Limb (tissue), 2 donors: Measurements from ENCODE around the gene HOXC12.

ENCODE experiments used
- DNase-seq, 2 donors: peaks; one replicate each; pipeline ENCODE4 v3.0.0-alpha.2; 2016; ENCODE audit errors: extremely low spot score in 2 of 2

HOXC12 gene

GRCh38 chr12:53995378-53996239 lies 40.9 kb downstream of the HOXC12 start:
- DNase-seq = peak in 1 of 2 donors; percentile 78

DNA sequence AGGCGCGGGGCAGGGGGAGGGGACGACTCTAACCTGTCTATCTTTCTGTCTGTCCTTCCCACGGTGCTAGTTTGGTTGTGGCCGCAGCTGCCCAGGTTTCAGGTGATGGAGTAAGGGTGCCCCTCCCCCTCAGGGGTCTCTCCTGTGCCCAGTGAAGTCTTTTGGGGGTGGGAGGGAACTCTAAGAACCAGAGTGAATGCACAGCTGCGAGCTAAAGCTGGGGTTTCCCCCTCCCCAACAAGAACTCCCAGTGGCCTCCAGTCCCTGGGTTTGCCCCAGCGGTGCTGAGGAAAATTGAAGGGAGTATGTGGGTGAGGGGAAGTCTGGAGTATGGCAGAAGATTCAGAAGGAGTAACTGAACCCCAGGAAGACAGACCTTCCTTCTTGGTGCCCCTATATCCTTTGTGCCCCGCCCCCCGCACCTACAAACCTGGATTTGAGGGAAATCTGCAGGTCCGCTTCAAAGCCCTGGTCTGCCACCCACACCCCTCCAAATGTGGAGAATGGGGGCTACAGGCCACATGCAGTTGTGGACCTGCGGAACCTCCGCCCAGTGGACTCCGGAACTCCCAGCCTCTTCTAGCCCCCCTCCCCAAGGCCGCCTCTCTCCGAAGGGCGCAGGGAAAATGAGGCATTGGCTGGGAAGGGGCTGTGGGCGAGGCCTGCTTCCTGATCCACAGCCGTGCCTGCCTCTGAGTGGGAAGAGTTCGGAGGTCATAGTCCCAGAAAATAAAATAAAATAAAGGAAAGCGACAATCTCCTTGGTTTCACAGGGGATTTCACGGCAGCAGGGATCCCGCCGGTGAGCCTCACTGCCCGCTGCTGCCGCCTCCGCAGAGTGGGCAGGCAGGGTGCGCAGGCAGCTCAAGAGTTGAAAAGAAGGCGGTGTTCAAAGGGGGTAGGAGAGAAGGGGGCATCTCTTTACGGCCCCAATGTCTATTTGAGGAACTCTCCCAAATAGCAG lies 41.8 kb downstream of the HOXC12 start:
- DNase-seq = no peak

GRCh38 chr12:53997204-53998109 lies 42.8 kb downstream of the HOXC12 start:
- peak in 1 of 2 donors; percentile 63 for DNase-seq

- peak in 1 of 2 donors; percentile 64 for DNase-seq
These were observed 43.6 kb downstream of the HOXC12 start for GRCh38 chr12:53998110-53998899.

GRCh38 chr12:53998900-53999236 lies 44.2 kb downstream of the HOXC12 start:
- DNase-seq = no peak

DNA sequence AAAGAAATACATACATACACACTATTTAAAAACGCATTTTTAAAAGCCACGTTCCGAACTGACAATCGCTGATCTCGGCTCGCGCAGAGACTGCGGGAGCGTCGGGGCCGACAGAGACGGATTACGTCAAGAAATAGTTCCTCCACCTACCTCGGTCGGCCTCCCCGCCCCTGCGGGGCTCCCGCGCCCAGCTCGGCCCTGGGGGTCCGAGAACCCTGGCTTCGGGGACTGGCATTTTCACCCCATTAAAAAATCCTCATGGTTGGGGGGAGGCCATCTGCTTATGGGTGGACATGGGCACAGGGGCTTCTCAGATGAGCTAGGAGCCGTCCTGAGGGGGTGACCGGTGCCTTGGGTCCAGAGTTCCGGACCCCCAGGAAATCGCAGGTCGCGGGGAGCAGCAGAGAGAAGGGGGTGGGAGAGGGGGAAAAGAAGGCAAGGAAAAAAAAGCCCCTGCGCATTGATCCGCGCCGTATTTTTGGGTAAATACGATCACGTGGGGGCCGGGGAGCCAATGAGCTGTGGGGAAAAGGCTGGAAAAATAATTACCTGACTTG lies 44.9 kb downstream of the HOXC12 start:
- peak; percentile 72 to 84 for DNase-seq

DNA sequence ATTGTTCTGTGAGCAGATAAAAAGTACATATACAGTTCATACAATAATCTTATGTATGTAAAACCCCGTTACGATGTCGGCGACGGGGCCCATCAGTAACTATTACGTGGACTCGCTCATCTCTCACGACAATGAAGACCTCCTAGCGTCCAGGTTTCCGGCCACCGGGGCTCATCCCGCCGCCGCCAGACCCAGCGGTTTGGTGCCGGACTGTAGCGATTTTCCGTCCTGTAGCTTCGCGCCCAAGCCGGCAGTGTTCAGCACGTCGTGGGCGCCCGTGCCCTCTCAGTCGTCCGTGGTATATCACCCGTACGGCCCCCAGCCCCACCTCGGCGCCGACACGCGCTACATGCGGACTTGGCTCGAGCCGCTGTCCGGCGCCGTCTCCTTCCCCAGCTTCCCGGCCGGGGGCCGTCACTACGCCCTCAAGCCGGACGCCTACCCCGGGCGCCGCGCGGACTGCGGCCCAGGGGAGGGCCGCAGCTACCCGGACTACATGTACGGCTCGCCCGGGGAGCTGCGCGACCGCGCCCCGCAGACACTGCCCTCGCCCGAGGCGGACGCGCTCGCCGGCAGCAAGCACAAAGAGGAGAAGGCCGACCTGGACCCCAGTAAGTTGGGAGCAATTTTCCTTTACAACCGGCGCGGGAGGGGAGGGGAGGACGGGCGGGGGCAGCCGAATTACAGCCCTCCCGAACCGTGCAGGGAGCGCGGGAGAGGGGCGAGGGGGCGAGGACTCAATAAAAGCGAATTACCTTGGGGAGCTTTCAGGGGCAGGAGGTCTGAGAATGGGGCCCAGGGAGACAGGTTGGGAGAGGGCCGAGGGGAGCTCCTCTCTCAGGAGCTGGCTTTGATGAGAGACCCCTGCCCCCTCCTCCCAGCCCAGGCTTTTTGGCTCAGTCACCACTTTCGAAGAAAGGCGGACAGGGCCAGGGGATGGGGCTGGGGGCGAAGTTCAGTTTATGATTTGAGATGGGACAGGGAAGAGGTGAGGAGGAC lies 45.7 kb downstream of the HOXC12 start, which contains the start of gene HOXC9:
Gene HOXC9 (plus strand): TSS at position 46 of the 999 bp plus-strand sequence. CDS start 28 bp downstream, at position 74.
- no peak for DNase-seq

DNA sequence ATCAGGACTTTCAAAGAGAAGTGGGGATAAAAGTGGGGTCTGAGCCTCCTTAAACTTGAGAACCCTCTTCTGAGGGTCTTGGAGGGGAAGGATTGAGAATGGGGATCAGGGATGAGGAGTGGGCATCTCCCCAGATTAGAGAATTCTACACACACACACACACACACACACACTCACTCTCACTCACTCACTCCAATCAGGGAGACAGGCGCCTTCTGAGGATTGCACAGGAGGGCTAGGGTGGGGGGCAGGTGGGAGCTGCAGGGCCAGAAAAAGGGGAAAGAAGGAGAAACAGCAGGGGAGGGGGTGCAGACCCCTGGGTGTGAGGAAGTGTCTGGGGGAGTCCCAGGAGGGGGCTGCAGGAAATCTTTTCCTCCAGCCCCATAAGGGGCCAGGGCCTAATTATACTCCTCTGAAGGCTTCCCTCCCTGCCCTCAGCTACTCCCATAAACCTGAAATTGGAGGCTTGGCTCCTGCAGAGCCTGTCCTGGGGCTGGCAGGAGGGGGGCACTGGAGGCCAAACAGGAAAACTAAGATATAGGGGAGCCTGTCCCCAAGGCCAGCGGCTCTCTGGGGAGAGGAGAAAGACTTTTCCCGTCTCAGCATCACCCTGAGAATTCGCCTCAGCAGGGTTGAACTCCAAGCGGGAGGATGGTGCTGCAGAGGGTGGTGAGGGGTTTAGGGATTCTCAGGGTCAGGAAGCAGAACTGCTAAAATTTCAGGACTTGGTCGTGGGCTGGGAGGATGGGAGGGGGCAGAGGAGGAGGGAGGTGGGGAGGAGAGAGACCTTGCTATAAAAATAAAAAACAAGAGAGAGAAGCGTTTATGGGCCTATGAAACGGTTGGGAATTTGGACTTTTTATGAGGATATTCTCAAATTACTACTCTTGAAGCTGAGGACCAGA lies 46.8 kb downstream of the HOXC12 start:
- no peak for DNase-seq

DNA sequence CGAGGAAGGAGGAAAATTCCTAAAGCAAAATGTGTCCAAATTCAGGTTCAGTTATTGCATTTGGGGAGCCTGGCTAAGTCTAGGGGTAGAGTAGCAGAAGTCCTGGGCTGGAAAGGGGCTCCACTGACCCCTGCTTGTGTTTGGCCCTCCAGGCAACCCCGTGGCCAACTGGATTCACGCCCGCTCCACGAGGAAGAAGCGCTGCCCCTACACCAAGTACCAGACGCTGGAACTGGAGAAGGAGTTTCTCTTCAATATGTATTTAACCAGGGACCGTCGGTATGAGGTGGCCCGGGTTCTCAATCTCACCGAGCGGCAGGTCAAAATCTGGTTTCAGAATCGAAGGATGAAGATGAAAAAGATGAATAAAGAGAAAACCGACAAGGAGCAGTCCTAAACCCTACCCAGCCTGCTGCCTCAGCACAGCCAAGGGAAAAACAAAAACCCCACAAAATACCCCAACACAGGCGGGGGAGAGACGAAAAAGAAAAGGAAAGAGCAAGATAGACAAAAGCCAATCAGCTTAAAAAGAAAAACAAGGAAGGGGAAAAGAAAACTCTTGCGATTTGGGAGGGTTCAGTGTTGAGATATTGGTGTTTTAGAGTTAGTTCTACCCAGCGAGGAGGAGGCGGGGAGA lies 47.7 kb downstream of the HOXC12 start:
- no peak for DNase-seq

DNA sequence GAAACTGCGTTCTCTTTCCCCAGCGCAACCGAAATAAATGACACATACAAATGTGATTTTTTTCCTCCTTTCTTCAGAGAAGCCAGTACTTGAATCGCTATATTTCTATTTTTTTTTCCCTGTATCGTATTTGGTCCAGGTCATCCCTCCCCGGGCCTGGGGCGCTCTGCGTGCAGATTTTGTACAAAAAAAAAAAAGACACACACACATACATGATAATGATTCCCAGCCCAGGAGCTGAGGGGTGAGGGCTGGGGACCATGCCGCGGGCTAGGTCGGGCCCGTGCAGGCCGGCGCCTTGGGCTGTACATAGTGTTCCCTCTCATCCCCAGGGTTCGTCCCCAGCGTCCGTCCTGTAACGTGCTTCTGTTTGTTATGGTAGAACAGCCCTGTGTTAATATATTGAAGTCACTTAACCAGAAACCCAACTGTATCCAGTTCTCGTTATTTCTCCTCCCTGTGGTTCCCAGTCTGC lies 48.2 kb downstream of the HOXC12 start:
- DNase-seq = no peak

DNA sequence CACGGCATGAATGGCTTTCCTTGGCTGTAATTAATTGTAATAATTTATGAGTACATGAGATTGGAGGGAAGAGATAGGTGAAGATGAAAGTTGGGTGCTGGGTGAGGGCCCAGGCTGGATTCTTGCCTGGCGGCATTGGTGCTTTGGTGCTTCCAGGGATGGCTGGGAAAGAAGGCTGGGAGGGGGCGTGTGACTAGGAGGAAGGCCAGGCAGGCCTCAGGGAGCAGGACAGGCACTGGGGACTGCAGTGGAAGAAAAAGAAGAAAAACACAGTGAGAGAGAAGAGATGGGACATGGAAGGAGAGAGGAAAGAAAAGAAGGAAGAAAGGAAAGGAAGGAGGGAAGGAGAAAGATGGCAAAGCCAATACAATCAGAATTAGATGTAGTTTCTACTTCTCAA lies 48.9 kb downstream of the HOXC12 start:
- no peak for DNase-seq

DNA sequence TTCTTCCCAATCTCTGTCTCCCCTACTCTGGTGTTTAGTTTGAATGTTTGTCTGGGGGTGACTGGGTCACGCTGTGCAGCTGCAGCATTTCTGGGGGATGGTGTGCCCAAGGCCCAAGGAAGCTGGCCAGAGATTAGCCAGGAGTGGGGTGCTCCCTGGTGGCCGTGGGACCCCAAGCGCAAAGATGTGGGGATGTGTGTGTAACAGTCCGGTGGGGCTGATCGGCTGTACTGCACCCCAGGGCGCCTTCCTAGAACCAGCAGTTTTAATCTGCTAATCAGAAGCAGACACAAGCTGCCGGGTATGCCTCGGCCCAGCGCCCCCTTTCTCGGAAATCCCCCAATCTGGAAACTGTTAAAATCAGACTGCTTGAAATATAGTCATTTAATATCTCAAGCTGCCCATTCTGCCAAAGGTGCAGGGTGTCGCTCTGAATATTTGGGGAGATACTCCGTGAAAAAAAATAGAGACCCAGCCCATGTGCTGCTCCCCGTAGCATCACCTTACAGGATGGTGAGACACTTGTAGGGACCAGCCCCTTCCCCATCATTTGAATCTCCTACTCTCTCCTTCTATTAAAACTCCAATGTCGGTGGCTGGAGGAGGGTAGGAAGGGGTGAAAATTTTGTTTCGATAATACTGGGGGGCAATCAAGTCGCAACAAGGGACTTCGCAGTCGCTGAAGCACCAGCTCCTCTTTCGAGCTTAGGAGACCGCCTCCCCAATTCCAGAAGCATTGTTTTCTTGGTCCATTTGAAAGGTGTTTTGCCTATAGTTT lies 49.5 kb downstream of the HOXC12 start:
- DNase-seq = no peak

- peak in 1 of 2 donors; percentile 69 for DNase-seq
These were observed 50.3 kb downstream of the HOXC12 start for GRCh38 chr12:54004841-54005530.

- DNase-seq = no peak
These were observed 50.8 kb downstream of the HOXC12 start for GRCh38 chr12:54005531-54005852.

DNA sequence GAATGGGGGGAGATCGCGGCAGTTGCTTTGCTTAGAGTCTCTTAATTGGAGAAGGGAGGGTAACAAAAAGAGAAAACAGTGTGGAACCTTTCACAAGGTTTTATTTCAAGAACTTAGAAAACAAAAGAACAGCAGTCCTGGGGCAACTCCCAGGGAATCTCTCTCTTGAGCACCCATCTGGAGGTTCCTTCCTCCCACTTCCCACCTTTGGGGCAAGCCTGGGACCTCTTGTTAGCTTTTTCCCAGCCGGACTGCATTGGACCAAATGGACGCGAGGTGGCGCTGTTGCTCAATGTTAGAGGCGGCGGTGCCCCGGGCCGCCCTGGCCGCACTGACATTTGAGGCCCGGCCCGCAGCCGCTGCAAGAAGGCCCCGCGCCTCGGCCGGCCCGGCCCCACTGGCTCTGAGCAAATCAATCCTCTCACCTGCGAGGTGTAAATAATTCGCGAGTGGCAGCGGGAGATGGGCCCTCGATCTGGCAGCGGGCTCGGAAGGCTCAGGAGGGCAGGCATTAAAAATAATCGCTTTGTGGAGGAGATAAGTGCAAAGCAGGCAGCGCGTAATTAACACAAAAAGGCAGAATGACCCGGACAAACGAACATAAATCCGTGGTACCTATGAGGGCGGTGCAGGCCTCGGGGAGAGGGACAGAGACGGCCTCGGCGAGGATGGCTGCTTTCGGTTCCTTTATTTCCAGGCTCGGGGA lies 51.3 kb downstream of the HOXC12 start:
- DNase-seq = peak; percentile 74 to 93
